ENCODE data around the gene CKAP5. TPM values are rescaled to one million over a fixed set of nuclear protein-coding genes. Genes with fewer than 3 reads are reported as not detected.

Gene CKAP5
- total RNA-seq, 1 experiment from 2014 or later, result 190 TPM

- peak overlapping the region in 1 of 2 experiments; percentile 34; a peak in 2 of 5 replicates for H3K4me3 Mint-ChIP-seq
- no peaks in the 10 kb centered on the region for H3K4me1 ChIP-seq (ENCODE audit: insufficient read depth, low read length)
- no peak overlapping the region for H2AFZ ChIP-seq (ENCODE audit: low read length)
- no peak overlapping the region for H3K18ac ChIP-seq (ENCODE audit: insufficient read length, low read depth, low read length)
- no peak overlapping the region for H2BK120ac ChIP-seq (ENCODE audit: low read depth, low read length, poor library complexity, severe bottlenecking)
- no peak overlapping the region for H2BK15ac ChIP-seq (ENCODE audit: low read depth, low read length)
- no peaks in the 10 kb centered on the region for H3K9me3 ChIP-seq (ENCODE audit: control insufficient read depth, low read depth, low read length)
- no peaks in the 10 kb centered on the region for H3K9me3 Mint-ChIP-seq
- no peak overlapping the region for H3K27ac ChIP-seq (ENCODE audit: insufficient read length, low read depth, low read length)
- H3K23me2 ChIP-seq (ENCODE audit: insufficient read length, low read depth, low read length, poor library complexity, severe bottlenecking), result peaks cover 3% of the 10 kb centered on the region
- no peak overlapping the region for H3K23ac ChIP-seq (ENCODE audit: insufficient read length, low read depth, low read length)
- H3K27me3 Mint-ChIP-seq (ENCODE audit: low read depth), result no peaks in the 10 kb centered on the region
- no peaks in the 10 kb centered on the region for H3K79me1 ChIP-seq (ENCODE audit: insufficient read depth, low read depth, low read length, poor library complexity, severe bottlenecking)
- no peak overlapping the region for H4K91ac ChIP-seq (ENCODE audit: insufficient read length, low read depth, low read length)
- H2BK12ac ChIP-seq (ENCODE audit: insufficient read length, low read depth, low read length), result no peak overlapping the region
- no peak overlapping the region for H2BK20ac ChIP-seq (ENCODE audit: low read depth, low read length, poor library complexity, severe bottlenecking)
- no peak overlapping the region for H2AK5ac ChIP-seq (ENCODE audit: insufficient read length, low read length)
- no peak overlapping the region for H4K8ac ChIP-seq (replicated peaks; ENCODE audit: insufficient read length, low read depth, low read length)
- H3K4me2 ChIP-seq (ENCODE audit: insufficient read depth, insufficient read length, low read length), result no peak overlapping the region
- H3K36me3 Mint-ChIP-seq (ENCODE audit: insufficient read depth in 1 of 3, low read depth in 3 of 3), result peaks cover 7 to 25% (median 25%) of the 10 kb centered on the region in 3 experiments; a peak in 6 of 7 replicates
- H3K4ac ChIP-seq (ENCODE audit: low read depth, low read length), result no peak overlapping the region
- H3K27ac Mint-ChIP-seq, result peak overlapping the region; percentile 0 to 74 (median 8); a peak in 4 of 7 replicates
- H2BK5ac ChIP-seq (ENCODE audit: insufficient read length, low read length), result no peak overlapping the region
- DNase-seq, result no peak
- H4K20me1 ChIP-seq (ENCODE audit: control insufficient read depth, insufficient read depth, insufficient read length), result no peaks in the 10 kb centered on the region
- peaks cover 15 to 19% of the 10 kb centered on the region in 2 experiments for H3K4me1 Mint-ChIP-seq
- no CpG with 5 or more reads among the region's 2 CpGs for WGBS (ENCODE audit: extremely low coverage, insufficient read length, low lambda C conversion rate)
- H3K79me2 ChIP-seq (ENCODE audit: insufficient read depth, low read length), result peaks cover 6% of the 10 kb centered on the region; the same call in 1 of the 2 replicates
- no peak for TF ChIP-seq CTCF (conservative IDR thresholded peaks at IDR 0.05)
- no peak overlapping the region for H4K5ac ChIP-seq (ENCODE audit: insufficient read length, low read depth, low read length)
- no peak overlapping the region for H3K9ac ChIP-seq (ENCODE audit: extremely low read depth, insufficient read length, low read length)
- H3T11ph ChIP-seq (ENCODE audit: low read length), result no peak overlapping the region
- H3K27me3 ChIP-seq (ENCODE audit: insufficient read depth, low read length), result no peaks in the 10 kb centered on the region
- H3K56ac ChIP-seq (ENCODE audit: insufficient read length, low read depth, low read length), result no peak overlapping the region
- no peak overlapping the region for H3K14ac ChIP-seq (ENCODE audit: insufficient read depth, low read length)
Measured at GRCh38 chr11:46697723-46698122, 148.4 kb downstream of the CKAP5 start.
